Measurements from ENCODE around the gene KLHL1.
"Not testable (repeated sequence)": the region's sequence is repeated elsewhere in the genome, so short reads cannot be mapped to it uniquely, and the experiment has no call there.

Gene KLHL1, protein sequence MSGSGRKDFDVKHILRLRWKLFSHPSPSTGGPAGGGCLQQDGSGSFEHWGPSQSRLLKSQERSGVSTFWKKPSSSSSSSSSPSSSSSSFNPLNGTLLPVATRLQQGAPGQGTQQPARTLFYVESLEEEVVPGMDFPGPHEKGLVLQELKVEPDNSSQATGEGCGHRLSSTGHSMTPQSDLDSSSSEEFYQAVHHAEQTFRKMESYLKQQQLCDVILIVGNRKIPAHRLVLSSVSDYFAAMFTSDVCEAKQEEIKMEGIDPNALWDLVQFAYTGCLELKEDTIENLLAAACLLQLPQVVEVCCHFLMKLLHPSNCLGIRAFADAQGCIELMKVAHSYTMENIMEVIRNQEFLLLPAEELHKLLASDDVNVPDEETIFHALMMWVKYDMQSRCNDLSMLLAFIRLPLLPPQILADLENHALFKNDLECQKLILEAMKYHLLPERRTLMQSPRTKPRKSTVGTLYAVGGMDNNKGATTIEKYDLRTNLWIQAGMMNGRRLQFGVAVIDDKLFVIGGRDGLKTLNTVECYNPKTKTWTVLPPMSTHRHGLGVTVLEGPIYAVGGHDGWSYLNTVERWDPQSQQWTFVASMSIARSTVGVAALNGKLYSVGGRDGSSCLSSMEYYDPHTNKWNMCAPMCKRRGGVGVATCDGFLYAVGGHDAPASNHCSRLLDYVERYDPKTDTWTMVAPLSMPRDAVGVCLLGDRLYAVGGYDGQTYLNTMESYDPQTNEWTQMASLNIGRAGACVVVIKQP

DNA sequence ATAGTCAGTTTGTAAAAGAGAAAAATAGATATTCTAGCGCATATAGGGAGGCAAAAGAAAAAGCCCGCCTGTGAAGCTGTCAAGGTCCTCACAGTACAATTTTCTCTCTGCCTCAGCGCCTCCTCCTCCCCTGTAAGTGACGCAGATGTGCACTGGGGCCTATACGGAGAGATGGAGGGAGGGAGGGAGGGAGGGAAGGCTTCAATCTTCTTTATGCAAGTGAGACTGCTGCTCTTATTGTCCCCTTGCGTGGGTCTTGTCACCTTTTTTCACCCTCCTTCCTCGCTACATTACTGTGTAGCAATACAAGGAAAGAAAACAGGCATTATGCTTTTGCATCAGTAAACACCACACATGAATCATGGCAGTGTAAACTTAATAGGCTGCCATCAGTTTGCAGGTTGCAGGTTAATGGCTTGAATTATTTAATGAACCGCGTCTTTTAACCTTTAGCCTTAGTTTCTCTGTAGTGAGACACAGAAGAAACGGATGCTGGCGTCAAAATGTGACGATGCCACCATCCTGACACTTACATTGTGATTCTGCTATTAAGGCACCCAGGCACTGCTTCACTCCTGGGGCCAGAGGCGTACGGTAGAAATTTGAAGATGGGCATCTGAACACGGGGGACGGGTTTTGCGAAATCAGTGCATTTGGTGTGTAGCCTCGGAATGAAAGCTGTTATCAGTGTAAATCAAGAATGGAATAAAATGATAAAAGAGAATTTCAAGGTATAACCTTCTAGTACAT lies at the start of gene KLHL1:
KLHL1 (minus strand) TSS at position 97 of the 750 bp plus-strand sequence. CDS start 753 bp downstream, outside the sequence.
- DNase-seq: no peak

DNA sequence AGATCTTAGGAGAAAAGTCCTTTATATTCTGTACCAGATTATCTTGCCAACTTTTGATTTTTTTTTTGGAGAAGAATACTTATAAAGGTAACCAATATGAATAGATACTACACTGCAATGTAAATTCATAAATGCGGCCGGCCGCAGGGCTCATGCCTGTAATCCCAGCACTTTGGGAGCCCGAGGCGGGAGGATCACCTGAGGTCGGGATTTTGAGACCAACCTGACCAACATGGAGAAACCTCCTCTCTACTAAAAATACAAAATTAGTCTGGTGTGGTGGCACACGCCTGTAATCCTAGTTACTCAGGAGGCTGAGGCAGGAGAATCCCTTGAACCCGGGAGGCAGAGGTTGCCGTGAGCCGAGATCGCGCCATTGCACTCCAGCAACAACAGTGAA lies 34.4 kb upstream of the KLHL1 start:
- DNase-seq: not testable (repeated sequence)

DNA sequence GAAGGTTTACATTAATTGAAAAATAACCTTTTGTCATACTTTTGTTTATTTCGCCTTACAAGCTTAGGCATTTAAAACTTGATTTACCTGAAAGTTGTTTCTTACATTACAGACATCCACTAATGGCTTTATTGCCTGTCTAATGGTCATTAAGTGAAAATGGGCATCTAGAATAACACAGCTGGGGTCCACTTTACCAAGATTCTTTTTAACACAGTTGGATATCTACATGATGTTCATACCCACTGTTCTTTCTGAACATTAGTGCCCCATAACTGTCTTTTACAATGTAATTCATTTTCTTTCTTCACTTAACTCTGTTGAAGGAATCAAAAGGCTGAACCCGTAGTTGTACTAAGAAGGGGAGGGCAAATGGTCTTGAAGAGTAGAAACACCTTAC lies 19.8 kb upstream of the KLHL1 start:
- no peak for DNase-seq

DNA sequence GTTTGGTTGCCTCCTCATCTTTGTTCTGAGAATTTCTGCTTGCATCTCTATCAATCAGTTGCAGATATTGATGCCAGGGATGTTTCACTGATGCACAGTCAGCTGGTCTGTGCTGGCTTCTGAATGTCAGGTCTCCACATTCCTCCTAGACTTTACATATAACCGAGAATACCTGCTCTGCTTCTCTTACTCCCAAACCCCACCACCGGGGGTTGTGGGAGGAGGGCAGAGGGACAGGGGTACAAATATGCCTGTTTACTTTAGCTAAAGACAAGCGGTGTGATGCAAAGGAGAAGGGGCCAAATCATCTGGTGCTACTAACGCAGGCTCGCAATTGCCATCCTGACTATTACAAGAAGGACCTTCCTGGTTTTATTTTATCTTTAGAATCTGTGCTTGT lies 17.4 kb upstream of the KLHL1 start:
- no peak for DNase-seq

GRCh38 chr13:70117338-70117905 lies 9.2 kb upstream of the KLHL1 start:
- no peak for DNase-seq

- DNase-seq: no peak
These were observed 562 bp downstream of the KLHL1 start, which contains the start of gene ATXN8OS for GRCh38 chr13:70107498-70108281. TSS of gene ATXN8OS (plus strand) at chr13:70107826.

- DNase-seq: no peak
These were observed 1.1 kb downstream of the KLHL1 start for GRCh38 chr13:70107125-70107497.

GRCh38 chr13:70104481-70104880 lies 3.8 kb downstream of the KLHL1 start:
- no peak for DNase-seq

DNA sequence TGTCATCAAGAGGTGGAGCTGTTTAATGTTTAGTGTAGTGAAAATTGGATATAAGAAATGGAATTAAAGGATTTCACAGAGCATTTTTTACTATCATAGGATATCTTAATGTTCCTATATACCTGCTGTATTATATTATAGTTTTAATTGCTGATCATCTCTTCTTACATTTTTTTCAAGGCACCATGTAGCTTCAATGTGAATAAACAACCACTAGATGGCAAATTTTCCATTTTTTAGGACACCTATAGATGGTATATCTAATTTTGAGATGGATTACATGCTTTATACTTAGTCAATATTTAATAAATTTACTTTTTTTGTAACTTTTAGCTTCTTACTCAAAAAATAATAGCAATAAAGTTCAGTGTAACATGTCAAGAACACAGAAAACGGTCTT lies 9.6 kb downstream of the KLHL1 start:
- DNase-seq: no peak

GRCh38 chr13:70090036-70090723 lies 18.1 kb downstream of the KLHL1 start:
- no peak for DNase-seq

DNA sequence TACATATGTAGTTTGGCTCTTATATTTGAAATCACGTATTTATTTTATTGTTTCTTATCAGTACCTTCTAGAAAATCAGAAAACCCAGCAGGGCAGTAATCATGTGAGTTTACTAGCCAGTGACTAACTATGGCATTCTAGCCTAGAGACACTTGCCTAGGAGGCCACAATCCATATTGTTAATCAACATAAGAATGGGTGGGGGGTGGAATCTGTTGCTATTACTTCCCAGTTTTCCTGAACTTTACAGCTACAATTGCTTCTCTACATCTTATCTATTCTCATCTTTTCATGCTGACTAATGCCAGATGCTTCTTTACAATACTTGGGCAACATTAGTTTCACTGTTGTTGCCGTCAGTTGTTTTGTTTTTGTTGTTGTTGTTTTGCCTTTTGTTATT lies 19.3 kb downstream of the KLHL1 start:
- no peak for DNase-seq

DNA sequence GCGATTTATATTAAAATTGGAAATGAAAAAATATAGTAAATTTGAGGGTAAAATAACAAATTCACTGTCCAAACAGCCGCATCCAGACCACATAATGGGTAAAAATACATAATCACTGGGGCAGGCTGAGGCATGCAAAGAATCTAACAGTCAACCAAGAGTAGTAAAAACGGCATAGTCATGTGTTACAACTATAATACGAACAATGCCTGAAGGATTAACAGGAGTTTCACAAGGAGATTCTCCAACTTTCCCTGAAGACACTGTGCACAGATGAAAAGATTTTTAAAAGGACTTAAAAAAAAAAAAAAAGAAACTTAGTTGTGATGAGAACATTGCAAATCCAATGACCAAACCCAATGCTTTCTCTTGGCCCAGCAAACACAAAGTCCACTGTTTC lies 21.0 kb downstream of the KLHL1 start:
- DNase-seq: no peak

DNA sequence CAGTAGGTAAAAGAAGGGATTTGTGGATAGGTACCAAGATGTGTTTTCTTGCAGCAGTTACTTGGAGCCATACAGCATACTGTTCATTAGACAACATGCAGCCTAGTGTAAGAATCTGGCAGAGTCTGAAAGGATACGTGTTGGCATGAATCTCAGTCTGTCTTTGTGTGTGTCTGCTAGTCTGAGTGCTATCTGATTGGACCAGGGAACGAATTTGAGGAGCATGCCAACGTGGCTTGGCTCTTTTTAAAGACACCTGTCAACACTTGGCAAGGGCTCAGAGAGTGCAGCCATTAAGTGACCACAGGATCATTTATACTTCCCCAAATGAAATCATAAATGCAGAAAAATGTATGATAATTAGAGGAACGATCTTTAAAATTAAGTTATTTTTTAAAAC lies 28.2 kb downstream of the KLHL1 start:
- DNase-seq: no peak

- no peak for DNase-seq
These were observed 53.7 kb downstream of the KLHL1 start for GRCh38 chr13:70054572-70054971.

DNA sequence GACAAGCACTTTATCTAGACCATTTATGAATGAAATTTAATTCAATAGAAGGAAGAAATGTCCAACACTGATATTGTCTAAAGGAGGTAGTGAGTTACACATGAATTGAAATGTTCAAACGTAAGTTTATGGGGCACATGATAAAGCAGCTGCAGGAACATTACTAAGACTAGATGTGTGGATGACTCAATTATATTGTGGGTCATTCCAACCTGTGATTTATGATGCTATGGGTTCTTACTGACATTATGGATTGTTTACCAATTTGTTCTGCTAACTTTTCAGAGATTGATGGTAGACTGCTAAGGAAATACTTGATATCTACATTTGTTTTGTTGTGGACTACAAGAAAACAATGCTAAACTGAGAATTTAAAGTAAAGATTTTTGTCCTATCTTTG lies 56.7 kb downstream of the KLHL1 start:
- DNase-seq: no peak

DNA sequence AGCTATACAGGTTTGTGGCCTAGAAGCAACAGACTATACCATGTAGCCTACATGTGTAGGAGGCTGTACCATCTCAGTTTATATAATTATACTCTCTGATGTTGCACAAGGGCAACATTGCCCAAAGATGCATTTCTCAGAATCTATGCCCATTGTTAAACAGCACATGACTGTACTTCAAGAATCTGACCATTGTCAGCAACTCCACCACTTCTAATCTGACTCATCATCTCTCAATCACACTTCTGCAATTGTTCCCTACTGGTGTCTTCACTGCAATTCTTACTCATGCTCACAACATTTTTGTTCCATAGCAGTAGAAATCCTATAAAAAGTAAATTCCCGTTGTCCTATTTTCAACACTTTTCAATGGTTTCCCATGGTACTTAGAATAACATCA lies 64.6 kb downstream of the KLHL1 start:
- DNase-seq: no peak

DNA sequence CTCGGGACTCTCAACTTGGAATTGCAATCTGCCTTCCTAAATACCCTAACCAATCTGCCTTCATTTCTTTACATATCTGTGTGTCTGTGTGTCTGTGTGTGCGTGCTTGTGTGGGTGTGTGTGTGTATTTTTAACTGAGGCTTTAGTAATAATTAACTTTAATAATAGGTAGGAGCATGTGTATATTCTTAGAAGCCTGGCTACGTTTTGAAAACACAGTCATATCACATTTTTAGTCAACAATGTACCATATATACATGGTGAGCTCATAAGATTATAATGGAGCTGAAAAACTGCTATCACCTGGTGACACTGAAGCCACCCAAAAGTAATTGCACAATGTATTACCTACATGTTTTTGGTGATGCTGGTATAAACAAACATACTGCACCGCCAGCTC lies 66.1 kb downstream of the KLHL1 start:
- no peak for DNase-seq

DNA sequence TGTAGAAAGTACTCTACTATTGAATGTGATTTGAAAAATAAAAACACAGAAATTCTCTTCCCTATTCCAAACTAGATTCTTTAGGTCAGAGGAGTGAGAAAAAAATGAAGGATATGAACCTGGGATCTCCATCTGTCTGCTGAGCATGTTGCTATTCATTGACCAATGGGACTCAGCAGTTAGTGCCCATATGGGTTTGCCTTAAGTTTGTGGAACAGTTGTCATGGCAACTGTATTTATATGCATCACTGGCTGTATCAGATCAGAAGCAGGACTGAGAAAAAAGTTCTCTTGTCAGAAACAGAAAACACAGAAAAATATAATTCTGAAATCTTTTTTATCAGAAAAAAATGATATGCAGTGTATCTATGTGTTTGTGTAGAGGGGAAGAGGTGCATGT lies 74.0 kb downstream of the KLHL1 start:
- no peak for DNase-seq

DNA sequence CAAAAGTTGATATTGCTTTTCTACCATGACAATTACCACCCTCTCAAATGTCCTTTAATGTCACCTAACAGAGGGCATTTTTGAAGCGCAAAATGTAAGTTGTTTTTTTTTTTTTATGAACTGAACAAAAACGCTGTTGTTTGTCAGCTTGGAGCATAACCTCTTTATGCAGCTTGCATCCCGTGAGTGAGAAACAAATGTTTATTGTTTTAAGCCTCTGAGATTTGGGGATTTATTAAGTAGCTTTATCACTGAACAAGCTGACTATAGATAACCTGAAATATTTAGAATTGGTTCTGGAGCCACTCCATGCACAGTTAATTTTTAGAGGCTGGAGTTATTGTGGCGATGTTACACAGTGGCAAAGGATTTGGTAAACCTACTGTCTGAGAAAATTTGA lies 80.7 kb downstream of the KLHL1 start:
- DNase-seq: no peak

GRCh38 chr13:70023516-70023915 lies 84.7 kb downstream of the KLHL1 start:
- no peak for DNase-seq

GRCh38 chr13:70022646-70023045 lies 85.6 kb downstream of the KLHL1 start:
- DNase-seq: no peak

- DNase-seq: no peak
These were observed 92.1 kb downstream of the KLHL1 start for GRCh38 chr13:70016116-70016515.
